ACC112 (cell line): ENCODE results near the gene PTHLH.
A peak's percentile ranks its signal among the peaks of the same experiment; 100 is the strongest.

Source experiments
- H2AFZ ChIP-seq: fragments of 200-600 bp; sonication (generic); one replicate; pipeline ENCODE4 v1.6.0; 2017; ENCODE audit warnings: antibody characterized with exemption, low read length; ENCODE audit not compliant: unreplicated experiment
- H3K27ac ChIP-seq: fragments of 200-600 bp; sonication (generic); 2 replicates; pipeline ENCODE4 v1.5.1; 2014; ENCODE audit warnings: low read depth, mild to moderate bottlenecking, antibody characterized with exemption, low read length, moderate library complexity
- H3K27me3 ChIP-seq: fragments of 200-600 bp; sonication (generic); 2 replicates; pipeline ENCODE4 v1.6.1; 2014; ENCODE audit warnings: mild to moderate bottlenecking, antibody characterized with exemption, low read length, moderate library complexity, mixed read lengths; ENCODE audit not compliant: insufficient read depth
- H3K36me3 ChIP-seq: fragments of 200-600 bp; sonication (generic); 2 replicates; pipeline ENCODE4 v1.6.1; 2016; ENCODE audit warnings: mild to moderate bottlenecking, antibody characterized with exemption, low read length, moderate library complexity, mixed read lengths; ENCODE audit not compliant: insufficient read depth
- H3K4me1 ChIP-seq: fragments of 200-600 bp; sonication (generic); one replicate; pipeline ENCODE4 v1.6.1; 2016; ENCODE audit warnings: low read length, mixed read lengths; ENCODE audit not compliant: insufficient read depth, unreplicated experiment, control insufficient read depth
- H3K4me3 ChIP-seq: fragments of 200-600 bp; sonication (generic); 2 replicates; pipeline ENCODE4 v1.5.1; 2014; ENCODE audit warnings: mild to moderate bottlenecking, low read depth, low read length
- H3K79me2 ChIP-seq: fragments of 200-600 bp; sonication (generic); one replicate; pipeline ENCODE4 v1.6.0; 2016; ENCODE audit warnings: low read length; ENCODE audit not compliant: control insufficient read depth, unreplicated experiment, insufficient read depth

Gene PTHLH

DNA sequence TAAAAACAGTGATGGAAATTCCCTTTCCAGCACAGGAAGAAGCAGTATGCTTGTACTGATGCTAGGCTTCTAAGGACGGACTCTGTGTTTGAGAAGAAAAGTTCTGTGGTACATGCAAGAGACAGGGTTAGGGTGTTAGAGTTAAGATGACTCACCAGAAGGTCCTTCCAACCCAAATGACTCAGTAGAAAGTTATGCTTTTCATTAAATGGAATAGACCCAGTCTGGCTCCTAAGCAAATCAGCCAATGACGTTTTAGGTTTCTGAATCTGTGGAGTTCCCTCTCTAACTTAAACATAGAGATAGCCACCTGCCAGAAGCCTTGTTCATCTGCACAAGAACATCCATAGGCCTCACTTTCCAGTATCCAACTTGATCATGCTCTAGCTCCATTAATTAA is 5.7 kb downstream of the PTHLH start:
- H3K79me2 ChIP-seq, result no peaks in the 10 kb centered on the region
- H3K27ac ChIP-seq, result peak overlapping the region; percentile 87
- H2AFZ ChIP-seq, result no peak overlapping the region
- H3K4me1 ChIP-seq, result peaks cover 37% of the 10 kb centered on the region
- H3K27me3 ChIP-seq, result no peaks in the 10 kb centered on the region
- no peaks in the 10 kb centered on the region for H3K36me3 ChIP-seq
- H3K4me3 ChIP-seq, result peak overlapping the region; percentile 42; the same call in 1 of the 2 replicates

DNA sequence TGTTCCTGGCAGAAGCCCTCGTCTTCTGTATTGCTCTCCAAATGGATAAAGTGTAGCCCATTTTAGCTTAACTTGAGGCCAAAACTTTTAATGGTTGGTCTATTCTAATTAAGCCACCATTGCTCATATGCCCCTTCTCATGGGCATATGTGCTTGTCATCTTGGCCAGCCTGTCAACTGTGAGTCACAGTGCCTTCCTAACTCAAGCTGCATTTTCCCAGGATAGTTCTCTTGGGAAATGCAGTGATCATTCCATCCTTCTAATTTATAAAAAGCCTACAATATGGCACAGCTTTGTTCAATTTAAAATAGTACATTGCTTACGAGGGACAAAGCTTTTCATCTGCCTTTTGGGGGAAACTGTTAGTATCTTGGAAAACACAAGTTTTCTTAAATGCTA is 6.6 kb downstream of the PTHLH start:
- H3K27ac ChIP-seq, result peak overlapping the region; percentile 87
- H3K4me3 ChIP-seq, result peak overlapping the region; percentile 4; the same call in 1 of the 2 replicates
- peaks cover 37% of the 10 kb centered on the region for H3K4me1 ChIP-seq
- H3K27me3 ChIP-seq, result no peaks in the 10 kb centered on the region
- H3K36me3 ChIP-seq, result no peaks in the 10 kb centered on the region
- no peaks in the 10 kb centered on the region for H3K79me2 ChIP-seq
- no peak overlapping the region for H2AFZ ChIP-seq

DNA sequence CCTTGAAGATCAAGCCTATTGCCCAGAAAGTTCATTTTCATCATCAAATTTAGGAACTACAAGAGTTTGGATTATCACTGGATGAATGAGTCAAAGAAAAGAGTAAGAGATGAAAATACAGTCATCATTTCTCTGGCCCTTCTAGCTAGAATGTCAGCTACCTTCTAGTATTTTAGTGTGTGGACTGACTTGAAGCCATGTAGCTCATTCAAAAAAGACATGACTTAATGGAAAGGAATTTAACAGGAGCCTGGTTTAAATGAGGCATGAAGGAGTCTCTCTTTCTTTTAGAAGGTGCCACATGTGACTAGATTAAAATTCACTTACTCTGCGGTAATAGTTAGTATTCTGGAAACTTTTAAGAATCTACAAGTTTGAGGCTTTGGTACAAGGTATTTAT is 7.1 kb downstream of the PTHLH start:
- no peaks in the 10 kb centered on the region for H3K36me3 ChIP-seq
- H3K4me1 ChIP-seq, result peaks cover 37% of the 10 kb centered on the region
- peak overlapping the region; percentile 87 for H3K27ac ChIP-seq
- no peaks in the 10 kb centered on the region for H3K27me3 ChIP-seq
- no peak overlapping the region for H3K4me3 ChIP-seq
- no peaks in the 10 kb centered on the region for H3K79me2 ChIP-seq
- no peak overlapping the region for H2AFZ ChIP-seq

DNA sequence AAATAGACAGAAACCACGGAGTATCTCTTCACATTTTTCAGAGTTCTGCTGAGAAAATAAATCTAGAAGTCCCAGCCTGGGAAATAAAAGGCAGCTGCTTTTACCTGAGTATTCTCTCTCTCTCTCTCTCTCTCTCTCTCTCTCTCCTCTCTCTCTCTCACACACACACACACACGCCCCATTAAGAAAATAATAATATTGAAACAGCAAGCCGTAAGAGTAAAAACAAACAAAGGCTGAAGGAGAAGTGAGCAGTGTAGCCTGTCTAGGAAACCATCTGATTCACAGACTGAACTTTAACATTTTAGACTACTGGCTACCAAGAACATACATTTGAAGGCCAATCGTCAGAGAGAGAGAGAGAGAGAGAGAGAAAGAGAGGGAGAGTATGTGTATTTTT is 8.4 kb downstream of the PTHLH start:
- H3K27me3 ChIP-seq, result no peaks in the 10 kb centered on the region
- no peaks in the 10 kb centered on the region for H3K79me2 ChIP-seq
- H2AFZ ChIP-seq, result no peak overlapping the region
- H3K4me1 ChIP-seq, result peaks cover 37% of the 10 kb centered on the region
- H3K36me3 ChIP-seq, result no peaks in the 10 kb centered on the region
- H3K27ac ChIP-seq, result no peak overlapping the region
- H3K4me3 ChIP-seq, result no peak overlapping the region

- Histone ChIP-seq H3K4me3 (no peak overlapping the region), H3K27me3 (no peaks in the 10 kb centered on the region), H3K36me3 (no peaks in the 10 kb centered on the region), H3K4me1 (peaks cover 11% of the 10 kb centered on the region), H3K79me2 (no peaks in the 10 kb centered on the region), H2AFZ (no peak overlapping the region), H3K27ac (no peak overlapping the region)
These were observed 11.7 kb downstream of the PTHLH start for GRCh38 chr12:27960821-27961220.

DNA sequence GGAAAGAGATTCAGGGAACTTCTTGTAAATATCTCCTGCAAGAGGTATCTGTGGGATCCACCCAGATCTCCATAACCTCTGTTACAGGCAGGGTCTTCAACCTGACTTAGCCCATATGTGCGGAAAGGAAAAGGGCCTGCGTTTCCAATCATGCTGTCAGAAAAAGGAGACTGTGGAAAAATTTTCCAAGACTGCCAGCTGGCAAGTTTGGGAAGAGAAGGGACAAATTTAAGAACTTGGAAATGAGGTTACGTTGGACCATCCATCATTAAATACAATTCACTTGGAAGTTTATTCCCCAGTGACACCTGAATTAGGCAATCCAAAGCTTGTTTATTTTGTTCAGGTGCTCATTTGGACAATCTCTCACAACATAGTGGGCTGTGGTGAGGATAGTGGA is 13.9 kb downstream of the PTHLH start:
- H3K79me2 ChIP-seq, result no peaks in the 10 kb centered on the region
- no peaks in the 10 kb centered on the region for H3K27me3 ChIP-seq
- no peak overlapping the region for H2AFZ ChIP-seq
- no peaks in the 10 kb centered on the region for H3K36me3 ChIP-seq
- no peak overlapping the region for H3K4me3 ChIP-seq
- no peak overlapping the region for H3K27ac ChIP-seq
- H3K4me1 ChIP-seq, result no peaks in the 10 kb centered on the region

- H3K36me3 ChIP-seq, result no peaks in the 10 kb centered on the region
- H3K79me2 ChIP-seq, result no peaks in the 10 kb centered on the region
- H2AFZ ChIP-seq, result no peak overlapping the region
- H3K27me3 ChIP-seq, result no peaks in the 10 kb centered on the region
- H3K27ac ChIP-seq, result no peak overlapping the region
- no peaks in the 10 kb centered on the region for H3K4me1 ChIP-seq
- H3K4me3 ChIP-seq, result no peak overlapping the region
These were observed 15.2 kb downstream of the PTHLH start for GRCh38 chr12:27957366-27957765.

GRCh38 chr12:27953817-27954216 is 18.7 kb downstream of the PTHLH start:
- no peak overlapping the region for H2AFZ ChIP-seq
- H3K27me3 ChIP-seq, result no peaks in the 10 kb centered on the region
- H3K36me3 ChIP-seq, result no peaks in the 10 kb centered on the region
- H3K4me3 ChIP-seq, result no peak overlapping the region
- H3K27ac ChIP-seq, result no peak overlapping the region
- no peaks in the 10 kb centered on the region for H3K4me1 ChIP-seq
- no peaks in the 10 kb centered on the region for H3K79me2 ChIP-seq

DNA sequence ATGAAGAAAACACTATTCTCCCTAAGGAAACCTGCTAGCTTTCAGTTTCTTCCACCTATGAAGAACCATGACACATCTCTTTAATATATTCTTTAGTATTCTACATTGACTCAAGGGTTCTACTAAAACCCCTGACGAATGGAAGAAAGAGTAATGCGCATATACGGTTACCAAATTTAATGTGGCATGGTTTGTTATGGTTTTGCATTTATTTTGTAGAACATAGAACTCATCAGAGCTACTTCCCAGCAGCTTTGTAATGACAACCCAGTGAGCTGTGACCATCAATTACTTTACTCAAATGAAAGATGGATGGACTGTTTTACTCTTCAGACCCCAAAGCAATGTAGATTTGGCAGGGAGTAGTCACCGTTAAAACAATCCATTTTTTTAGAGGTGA is 19.2 kb downstream of the PTHLH start:
- H3K27me3 ChIP-seq, result no peaks in the 10 kb centered on the region
- H3K36me3 ChIP-seq, result no peaks in the 10 kb centered on the region
- H2AFZ ChIP-seq, result no peak overlapping the region
- no peak overlapping the region for H3K27ac ChIP-seq
- no peak overlapping the region for H3K4me3 ChIP-seq
- no peaks in the 10 kb centered on the region for H3K79me2 ChIP-seq
- H3K4me1 ChIP-seq, result no peaks in the 10 kb centered on the region

- H3K36me3 ChIP-seq, result no peaks in the 10 kb centered on the region
- H3K79me2 ChIP-seq, result no peaks in the 10 kb centered on the region
- no peak overlapping the region for H3K4me3 ChIP-seq
- H3K27ac ChIP-seq, result no peak overlapping the region
- H3K4me1 ChIP-seq, result no peaks in the 10 kb centered on the region
- H3K27me3 ChIP-seq, result no peaks in the 10 kb centered on the region
- H2AFZ ChIP-seq, result no peak overlapping the region
These were observed 20.0 kb downstream of the PTHLH start for GRCh38 chr12:27952510-27952909.

GRCh38 chr12:27951898-27952297 is 20.6 kb downstream of the PTHLH start:
- Histone ChIP-seq H2AFZ (no peak overlapping the region), H3K4me1 (no peaks in the 10 kb centered on the region), H3K4me3 (no peak overlapping the region), H3K79me2 (no peaks in the 10 kb centered on the region), H3K27me3 (no peaks in the 10 kb centered on the region), H3K36me3 (no peaks in the 10 kb centered on the region), H3K27ac (no peak overlapping the region)
